ENCODE data around the gene NBAS. TPM values are rescaled to one million over a fixed set of nuclear protein-coding genes. Genes with fewer than 3 reads are reported as not detected.

NBAS gene
- total and polyA plus RNA-seq, 9 donors, result 25.8 to 48.9 (median 43.4) TPM

GRCh38 chr2:15127876-15128275, 433.3 kb downstream of the NBAS start:
- TF ChIP-seq EP300 (IDR thresholded peaks at IDR 0.05), result no peak
- TF ChIP-seq CTCF (IDR thresholded peaks at IDR 0.05), result no peak
- TF ChIP-seq POLR2A (IDR thresholded peaks at IDR 0.05), result no peak
- Histone ChIP-seq H3K27me3 (no peaks in the 10 kb centered on the region), H3K4me1 (ENCODE audit: insufficient read depth) (no peaks in the 10 kb centered on the region), H3K36me3 (no peaks in the 10 kb centered on the region), H3K9me3 (no peaks in the 10 kb centered on the region), H3K27ac (no peak overlapping the region), H3K4me3 (no peak overlapping the region)
- no peak for DNase-seq
- WGBS, 3 donors, result 85 to 91% (median 90%) methylated on average over 3 of the region's 3 CpGs
- intact Hi-C loops (cut with DNase I), result no loop called here

- H3K36me3 ChIP-seq, result no peaks in the 10 kb centered on the region
- 72 to 80% (median 73%) methylated on average over 4 of the region's 4 CpGs for WGBS, 3 donors
- intact Hi-C loops (cut with DNase I), result no loop called here
- no peaks in the 10 kb centered on the region for H3K27me3 ChIP-seq
- no peak overlapping the region for H3K27ac ChIP-seq
- no peaks in the 10 kb centered on the region for H3K9me3 ChIP-seq
- DNase-seq, result no peak
- TF ChIP-seq POLR2A (IDR thresholded peaks at IDR 0.05), result no peak
- TF ChIP-seq EP300 (IDR thresholded peaks at IDR 0.05), result no peak
- TF ChIP-seq CTCF (IDR thresholded peaks at IDR 0.05), result no peak
- no peak overlapping the region for H3K4me3 ChIP-seq
- H3K4me1 ChIP-seq (ENCODE audit: insufficient read depth), result no peaks in the 10 kb centered on the region
Measured at GRCh38 chr2:15127301-15127700, 433.8 kb downstream of the NBAS start.

- Histone ChIP-seq H3K4me3 (no peak overlapping the region), H3K27me3 (no peaks in the 10 kb centered on the region), H3K4me1 (ENCODE audit: insufficient read depth) (no peaks in the 10 kb centered on the region), H3K36me3 (no peaks in the 10 kb centered on the region), H3K27ac (no peak overlapping the region), H3K9me3 (no peaks in the 10 kb centered on the region)
- intact Hi-C loops (cut with DNase I), result no loop called here
- 92 to 98% (median 94%) methylated on average over 1 of the region's 1 CpG for WGBS, 3 donors
- TF ChIP-seq CTCF (IDR thresholded peaks at IDR 0.05), result no peak
- no peak for TF ChIP-seq POLR2A (IDR thresholded peaks at IDR 0.05)
- TF ChIP-seq EP300 (IDR thresholded peaks at IDR 0.05), result no peak
- no peak for DNase-seq
Measured at GRCh38 chr2:15126373-15126772, 434.8 kb downstream of the NBAS start.

- TF ChIP-seq POLR2A (IDR thresholded peaks at IDR 0.05), result no peak
- no peak for TF ChIP-seq CTCF (IDR thresholded peaks at IDR 0.05)
- no peak for TF ChIP-seq EP300 (IDR thresholded peaks at IDR 0.05)
- DNase-seq, result no peak
- no peaks in the 10 kb centered on the region for H3K36me3 ChIP-seq
- no peak overlapping the region for H3K27ac ChIP-seq
- intact Hi-C loops (cut with DNase I), result no loop called here
- H3K27me3 ChIP-seq, result no peaks in the 10 kb centered on the region
- no peaks in the 10 kb centered on the region for H3K4me1 ChIP-seq (ENCODE audit: insufficient read depth)
- no peaks in the 10 kb centered on the region for H3K9me3 ChIP-seq
- WGBS, 3 donors, result 69 to 81% (median 81%) methylated on average over 2 of the region's 2 CpGs
- H3K4me3 ChIP-seq, result no peak overlapping the region
Measured at GRCh38 chr2:15122915-15123314, 438.2 kb downstream of the NBAS start.

GRCh38 chr2:15120631-15121030, 440.5 kb downstream of the NBAS start:
- H3K27me3 ChIP-seq, result no peaks in the 10 kb centered on the region
- H3K27ac ChIP-seq, result no peak overlapping the region
- TF ChIP-seq EP300 (IDR thresholded peaks at IDR 0.05), result no peak
- no peak for TF ChIP-seq CTCF (IDR thresholded peaks at IDR 0.05)
- no peak for TF ChIP-seq POLR2A (IDR thresholded peaks at IDR 0.05)
- no peak for DNase-seq
- WGBS, 3 donors, result 44 to 67% (median 45%) methylated on average over 6 of the region's 6 CpGs
- H3K36me3 ChIP-seq, result no peaks in the 10 kb centered on the region
- intact Hi-C loops (cut with DNase I), result no loop called here
- no peaks in the 10 kb centered on the region for H3K9me3 ChIP-seq
- H3K4me3 ChIP-seq, result no peak overlapping the region
- no peaks in the 10 kb centered on the region for H3K4me1 ChIP-seq (ENCODE audit: insufficient read depth)

Data from ovary (tissue), 9 donors.